Measurements from ENCODE around the gene ZSWIM1.
A peak's percentile ranks its signal among the peaks of the same experiment; 100 is the strongest.

The ZSWIM1 gene

DNA sequence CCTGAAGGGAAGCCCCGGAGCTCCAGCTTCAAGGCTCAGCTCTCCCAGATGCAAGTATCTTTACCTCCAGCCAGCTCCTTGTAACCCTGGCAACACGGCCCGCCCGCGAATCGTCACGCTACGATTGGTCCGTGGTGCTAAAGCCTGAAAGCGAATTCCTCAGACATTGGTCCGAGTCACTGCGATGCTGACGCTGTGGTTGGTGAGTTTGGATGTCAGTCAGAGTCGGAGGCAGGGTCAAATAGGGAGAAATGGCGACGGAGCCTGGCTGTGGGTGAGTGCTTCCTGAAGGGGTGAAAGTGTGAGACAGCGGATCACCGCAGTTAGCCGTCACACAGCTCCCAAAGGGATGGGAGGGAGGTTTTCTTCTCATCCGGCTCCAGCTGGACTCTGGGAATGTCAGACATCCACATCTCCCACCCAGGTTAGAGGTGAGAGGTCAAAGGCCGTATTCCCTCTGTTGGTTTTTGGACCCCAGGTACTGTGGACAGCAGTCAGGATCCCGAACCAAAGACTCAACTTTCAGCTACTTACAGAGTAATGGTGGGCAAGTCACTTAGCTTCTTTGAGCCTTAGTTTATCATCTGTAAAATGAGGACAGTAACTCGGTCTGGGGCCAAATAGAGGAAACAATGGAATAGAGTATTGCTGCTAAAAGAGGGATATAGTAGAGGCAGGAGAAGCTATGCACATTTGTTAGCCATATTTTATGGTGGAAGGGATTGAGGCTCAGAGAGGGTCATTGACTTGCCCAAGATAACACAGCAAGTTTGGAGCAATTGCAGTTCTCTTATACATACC, at the start of gene ZSWIM1:
Gene ZSWIM1 (plus strand): TSS at position 240 of the 801 bp plus-strand sequence. CDS start 1,366 bp downstream, outside the sequence.
- DNase-seq, result peak; percentile 64 to 100 (median 97)

DNA sequence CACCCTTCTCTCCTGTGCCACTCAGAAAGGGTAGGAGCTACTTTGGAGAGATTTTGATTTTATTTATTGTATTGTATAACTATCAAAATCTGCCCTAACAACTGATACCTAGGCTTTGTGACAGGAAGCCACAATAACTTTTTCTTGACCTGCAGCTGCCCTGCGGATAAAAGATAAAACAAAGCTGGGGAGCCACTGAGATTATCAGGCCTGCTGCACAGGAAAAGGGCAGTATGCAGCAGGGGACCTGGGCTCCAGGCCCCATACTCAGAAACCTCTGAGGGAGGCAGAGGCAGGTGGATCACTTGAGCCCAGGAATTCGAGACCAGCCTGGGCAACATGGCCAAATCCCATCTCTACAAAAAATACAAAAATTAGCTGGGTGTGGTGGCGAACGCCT, 48.4 kb upstream of the ZSWIM1 start:
- no peak for DNase-seq

GRCh38 chr20:45833030-45833882, 47.8 kb upstream of the ZSWIM1 start, which contains the start of gene SNX21:
Gene SNX21, plus strand, starts transcription at chr20:45833799. Its CDS starts 121 bp downstream, at chr20:45833920.
- DNase-seq, result peak in 49 of 56 donors; percentile 20 to 79 (median 66)

DNA sequence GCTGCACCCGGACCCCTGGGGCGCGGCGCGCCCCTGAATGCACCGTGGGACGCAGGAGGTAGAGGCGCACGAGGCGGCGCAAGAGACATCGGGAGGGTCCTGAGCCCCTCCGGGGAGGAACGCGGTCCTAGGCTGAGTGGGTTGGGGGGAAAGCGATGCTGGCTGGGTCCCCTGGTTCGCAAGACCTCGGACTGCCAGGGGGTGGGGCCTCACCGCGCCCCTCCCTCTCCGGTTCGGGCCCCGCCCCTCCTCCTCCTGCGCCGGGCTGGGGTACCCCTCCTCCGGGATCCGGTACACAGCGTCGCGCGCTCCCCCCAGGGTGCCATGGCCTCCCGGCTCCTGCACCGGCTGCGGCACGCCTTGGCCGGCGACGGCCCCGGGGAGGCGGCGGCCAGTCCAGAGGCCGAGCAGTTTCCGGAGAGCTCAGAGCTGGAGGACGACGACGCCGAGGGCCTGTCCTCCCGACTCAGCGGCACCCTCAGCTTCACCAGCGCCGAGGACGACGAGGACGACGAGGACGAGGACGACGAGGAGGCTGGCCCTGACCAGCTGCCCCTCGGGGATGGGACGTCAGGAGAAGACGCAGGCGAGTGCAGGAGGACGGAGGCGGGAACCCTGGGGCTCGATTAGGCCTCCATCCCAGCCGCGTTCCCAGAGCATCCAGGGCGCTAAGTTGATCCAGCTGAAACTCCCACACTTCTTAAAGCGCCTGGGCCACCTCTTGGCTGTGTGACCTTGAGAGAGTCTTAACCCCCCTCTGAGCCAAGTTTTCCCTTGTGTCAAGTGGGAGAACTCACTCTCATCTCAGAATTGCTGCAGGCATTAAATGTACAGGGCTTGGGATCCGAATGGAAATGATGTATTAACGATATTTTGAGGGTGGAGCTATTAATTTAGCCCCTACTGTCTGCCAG, 46.9 kb upstream of the ZSWIM1 start:
- DNase-seq, result peak in 54 of 56 donors; percentile 12 to 82 (median 67)

DNA sequence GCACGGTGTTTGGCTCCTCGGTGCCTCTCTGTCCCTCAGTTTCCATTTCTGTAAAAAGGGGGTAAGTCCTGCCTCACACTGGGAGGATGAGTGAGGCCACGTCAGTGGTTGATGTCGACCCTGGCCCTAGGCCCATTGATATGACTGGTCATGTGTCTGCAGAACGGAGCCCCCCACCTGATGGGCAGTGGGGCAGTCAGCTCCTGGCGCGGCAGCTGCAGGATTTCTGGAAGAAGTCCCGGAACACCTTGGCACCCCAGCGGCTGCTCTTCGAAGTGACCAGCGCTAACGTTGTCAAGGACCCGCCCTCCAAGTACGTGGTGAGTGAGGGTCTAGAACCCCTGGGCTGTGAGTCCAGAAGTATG, 46.2 kb upstream of the ZSWIM1 start:
- DNase-seq, result peak in 1 of 56 donors; percentile 18

DNA sequence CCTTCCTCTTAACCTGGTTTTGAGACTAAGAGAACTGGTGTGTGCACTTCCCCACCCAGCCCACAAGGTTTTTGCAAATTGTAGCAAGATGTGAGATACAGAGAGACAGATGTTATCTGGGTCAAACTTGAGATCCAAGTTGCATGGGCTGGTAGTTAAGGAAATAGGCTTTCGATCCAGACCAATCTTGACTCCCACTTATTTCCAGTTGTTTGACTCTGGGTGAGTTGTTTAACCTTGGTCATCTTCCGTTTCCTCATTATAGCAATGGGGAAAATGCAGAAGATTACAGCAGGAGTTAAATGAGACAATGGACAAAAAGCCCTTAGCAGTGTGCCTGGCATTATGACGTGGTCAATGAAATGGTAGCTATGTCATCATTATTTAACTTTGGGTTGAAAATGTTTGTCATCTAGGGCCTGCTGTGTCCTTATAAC, 45.7 kb upstream of the ZSWIM1 start:
- no peak for DNase-seq

DNA sequence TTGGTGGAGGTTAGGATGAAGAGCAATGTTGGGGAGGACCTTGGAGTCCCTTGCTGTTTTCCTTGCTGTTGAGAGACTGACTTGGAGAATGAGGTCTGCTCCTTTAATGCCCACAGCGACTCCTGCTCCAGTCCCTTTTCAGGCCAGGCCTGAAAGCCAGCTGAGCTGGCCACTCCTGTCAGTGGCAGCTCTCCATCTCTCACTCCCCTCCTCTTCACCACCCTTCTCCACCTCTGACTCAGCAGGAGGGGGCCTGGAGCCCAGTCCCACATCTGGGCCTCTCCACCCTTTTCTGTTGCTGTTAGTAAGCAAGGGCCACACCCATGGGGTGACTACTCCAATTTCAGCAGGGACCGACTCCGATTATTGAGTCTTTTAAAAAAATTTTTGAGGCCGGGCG, 45.2 kb upstream of the ZSWIM1 start:
- DNase-seq, result peak in 1 of 56 donors; percentile 17

- DNase-seq, result no peak
Observed at GRCh38 chr20:45836841-45837240, 44.2 kb upstream of the ZSWIM1 start.

DNA sequence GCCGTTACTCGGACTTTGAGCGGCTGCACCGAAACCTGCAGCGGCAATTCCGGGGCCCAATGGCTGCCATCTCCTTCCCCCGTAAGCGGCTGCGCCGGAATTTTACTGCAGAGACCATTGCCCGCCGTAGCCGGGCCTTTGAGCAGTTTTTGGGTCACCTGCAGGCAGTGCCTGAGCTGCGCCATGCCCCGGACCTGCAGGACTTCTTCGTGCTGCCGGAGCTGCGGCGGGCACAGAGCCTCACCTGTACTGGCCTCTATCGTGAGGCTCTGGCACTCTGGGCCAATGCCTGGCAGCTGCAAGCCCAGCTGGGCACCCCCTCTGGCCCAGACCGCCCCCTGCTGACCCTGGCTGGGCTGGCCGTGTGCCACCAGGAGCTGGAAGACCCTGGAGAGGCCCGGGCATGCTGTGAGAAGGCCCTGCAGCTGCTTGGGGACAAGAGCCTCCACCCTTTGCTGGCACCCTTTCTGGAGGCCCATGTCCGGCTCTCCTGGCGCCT, 40.3 kb upstream of the ZSWIM1 start:
- DNase-seq, result no peak

DNA sequence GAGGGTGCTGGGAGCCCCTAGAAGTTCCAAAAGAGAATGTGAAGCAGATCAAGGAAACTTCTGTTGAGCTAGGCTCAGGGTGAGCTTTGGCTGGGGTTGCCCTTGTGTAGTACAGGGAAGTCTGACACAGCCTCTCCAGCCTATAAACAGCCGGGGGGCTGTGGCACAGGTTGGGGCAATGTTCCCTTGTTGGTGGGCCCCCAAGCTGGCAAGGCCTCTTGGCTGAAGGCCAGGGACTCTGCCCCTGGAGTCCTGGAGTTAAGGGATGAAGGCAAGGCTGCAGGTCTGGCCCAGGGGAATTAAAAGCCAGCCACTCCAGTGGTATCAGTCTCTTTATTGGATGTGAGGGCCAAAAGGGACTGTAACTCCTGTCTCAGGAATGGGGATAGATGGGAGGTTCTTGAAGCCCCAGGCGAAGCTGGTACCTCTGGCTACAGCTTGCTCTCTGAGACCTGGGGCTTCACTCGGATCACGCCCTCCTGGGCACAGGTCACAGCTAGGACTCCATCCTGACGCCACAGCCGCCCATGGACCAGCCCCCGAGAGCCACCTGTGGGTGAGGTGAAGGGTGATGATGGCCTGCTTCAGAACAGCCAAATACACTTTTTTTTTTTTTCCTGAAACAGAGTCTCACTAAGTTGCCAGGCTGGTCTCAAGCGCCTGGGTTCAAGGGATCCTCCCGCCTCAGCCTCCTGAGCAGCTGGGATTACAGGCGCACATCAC, 39.5 kb upstream of the ZSWIM1 start:
- DNase-seq, result peak in 1 of 56 donors; percentile 5

DNA sequence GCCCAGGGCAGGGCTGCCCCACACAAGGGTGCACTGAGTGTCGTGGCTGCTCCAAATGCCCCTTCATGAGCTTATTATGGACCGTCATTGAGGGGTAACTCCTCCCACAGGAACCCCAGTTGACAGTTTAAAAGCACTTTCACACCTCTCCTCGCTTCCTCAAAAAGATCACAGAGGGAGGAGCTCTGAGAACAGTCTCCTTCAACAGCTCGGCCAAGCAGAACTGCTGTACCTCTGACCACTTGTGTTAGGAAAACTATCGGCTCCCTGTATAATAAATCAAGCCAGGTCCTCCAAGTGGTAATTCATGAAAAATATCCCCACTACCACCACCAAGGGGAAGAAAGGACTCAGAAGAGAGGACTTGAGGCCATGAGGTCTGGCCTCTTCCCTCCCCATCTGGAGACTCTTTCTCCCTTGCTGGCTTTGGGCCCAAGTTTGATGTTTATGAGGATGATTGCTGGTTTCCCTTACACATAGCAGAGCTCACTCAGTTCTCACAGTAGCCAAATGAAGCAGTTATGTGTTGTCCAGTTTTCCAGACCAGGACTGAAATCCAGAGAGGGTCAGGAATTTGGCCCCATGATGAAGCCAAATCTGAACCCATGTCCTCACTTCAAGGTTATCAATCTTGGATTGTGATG, 38.7 kb upstream of the ZSWIM1 start:
- DNase-seq, result no peak

DNA sequence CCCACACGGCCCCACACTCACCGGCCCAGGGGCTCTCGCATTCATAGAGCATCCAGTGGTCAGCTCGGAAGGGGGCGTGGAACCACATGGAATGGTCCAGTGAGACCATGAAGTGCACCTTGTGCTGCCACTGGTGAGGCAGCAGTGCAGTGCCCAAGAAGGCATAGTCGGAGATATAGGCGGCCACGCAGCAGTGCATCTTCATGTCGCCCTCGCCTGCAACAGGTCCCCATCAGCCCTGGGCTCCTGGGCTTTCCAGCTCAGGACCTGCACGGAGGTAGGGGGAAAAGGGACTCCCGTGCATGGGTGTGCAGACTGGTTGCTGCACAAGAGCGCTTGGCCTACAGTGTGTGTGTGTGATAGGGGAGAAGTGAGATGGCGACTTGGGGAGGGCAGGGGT, 37.5 kb upstream of the ZSWIM1 start:
- DNase-seq, result no peak

DNA sequence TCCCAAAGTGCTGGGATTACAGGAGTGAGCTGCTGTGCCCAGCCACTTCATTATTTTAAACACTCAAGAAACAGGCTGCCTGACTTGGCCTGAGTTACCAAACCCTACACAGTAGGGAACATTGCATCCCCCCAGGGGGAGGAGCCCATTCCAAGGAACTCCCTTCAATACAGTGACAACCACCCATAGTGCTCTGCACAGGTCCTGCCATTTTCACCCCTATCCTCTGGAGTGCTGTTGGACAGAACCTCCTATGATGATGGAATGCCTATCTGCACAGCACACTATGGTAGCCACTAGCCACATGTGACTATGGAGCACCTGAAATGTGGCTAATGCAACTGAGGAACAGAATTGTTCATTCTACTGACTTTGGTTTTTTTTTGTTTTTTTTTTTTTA, 35.6 kb upstream of the ZSWIM1 start:
- no peak for DNase-seq

DNA sequence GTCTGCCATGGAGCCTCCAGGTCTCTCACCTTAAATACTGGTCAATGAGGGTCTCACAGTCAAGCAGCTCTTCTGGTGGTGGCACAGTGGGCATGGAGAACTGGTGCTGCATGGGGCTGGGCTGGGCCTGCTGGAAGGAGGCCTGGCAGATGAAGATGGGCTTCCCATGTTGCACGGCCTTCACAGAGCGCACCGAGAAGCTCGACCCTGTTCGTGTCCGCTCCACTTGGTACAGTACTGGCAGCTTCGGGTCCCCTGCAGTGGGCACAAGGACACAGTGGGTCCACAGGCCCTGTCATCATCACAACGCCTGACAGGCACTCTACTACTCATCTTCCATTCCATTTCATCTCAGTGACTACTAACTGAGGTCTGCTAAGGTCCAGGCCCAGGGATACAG, 32.6 kb upstream of the ZSWIM1 start:
- no peak for DNase-seq

GRCh38 chr20:45848969-45849582, 32.0 kb upstream of the ZSWIM1 start:
- no peak for DNase-seq

DNA sequence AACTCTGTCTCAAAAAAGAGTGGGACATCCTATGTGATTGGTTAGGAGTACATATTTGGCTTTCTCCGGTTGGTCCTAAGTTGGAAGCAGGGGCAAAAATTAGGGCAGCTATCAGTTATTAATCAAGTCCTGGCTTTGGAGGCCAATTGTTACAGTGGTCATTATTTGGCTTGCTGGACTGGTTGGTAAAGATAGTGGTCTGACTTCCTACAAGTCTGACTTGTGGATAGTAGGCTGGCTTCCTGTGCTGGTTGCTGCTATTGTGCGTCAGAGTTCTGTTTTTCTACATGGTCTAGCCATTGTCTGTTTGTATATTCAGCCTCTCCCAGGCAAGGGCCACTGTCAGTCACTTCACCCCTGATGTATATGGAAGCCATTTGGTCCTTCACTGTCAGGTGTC, 30.8 kb upstream of the ZSWIM1 start:
- no peak for DNase-seq

DNA sequence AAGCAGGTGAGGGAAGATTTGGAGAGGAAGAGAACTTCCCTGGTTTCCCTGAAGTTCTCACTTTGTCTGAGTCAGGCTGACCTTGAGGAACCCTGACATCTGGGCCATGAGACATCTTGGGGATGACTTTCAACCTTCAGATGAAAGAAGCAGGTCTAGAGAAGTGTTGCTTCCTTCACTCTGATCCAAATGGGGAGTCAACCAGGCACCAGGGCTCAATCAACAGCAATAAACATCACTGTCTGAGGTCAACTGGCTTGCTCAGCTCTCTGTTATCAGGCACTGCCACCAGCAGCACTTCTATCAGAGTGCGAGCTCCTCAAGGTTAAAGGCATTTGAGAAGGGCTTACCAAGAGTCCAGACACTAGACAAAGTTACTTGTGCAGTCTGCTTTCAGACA, 30.1 kb upstream of the ZSWIM1 start:
- no peak for DNase-seq

- no peak for DNase-seq
Observed at GRCh38 chr20:45851501-45851900, 29.5 kb upstream of the ZSWIM1 start.

- DNase-seq, result no peak
Observed at GRCh38 chr20:45852326-45852725, 28.7 kb upstream of the ZSWIM1 start.

All from nucleus accumbens (tissue), 56 donors.